T-helper 1 cell treated with Interleukin-12 subunit alpha and Interleukin-12 subunit beta and Interleukin-4 antibody, amounts not matched to agents 30 μg/mL and 1 μg/mL, for 36 hours (primary cell): ENCODE results near the gene ARHGEF9.
"Not testable (repeated sequence)": the region's sequence is repeated elsewhere in the genome, so short reads cannot be mapped to it uniquely, and the experiment has no call there.

ENCODE experiments used
- H3K27ac Mint-ChIP-seq: one replicate; pipeline ENCODE4 v1.8.0; 2021; ENCODE audit warnings: mild to moderate bottlenecking, mixed read lengths
- H3K27me3 Mint-ChIP-seq: one replicate; pipeline ENCODE4 v1.8.0; 2021; ENCODE audit warnings: low read depth, mixed read lengths
- H3K36me3 Mint-ChIP-seq: one replicate; pipeline ENCODE4 v1.8.0; 2021; ENCODE audit warnings: low read depth, mixed read lengths
- H3K4me1 Mint-ChIP-seq: one replicate; pipeline ENCODE4 v1.8.0; 2021; ENCODE audit warnings: low read depth, mixed read lengths
- H3K4me3 Mint-ChIP-seq: one replicate; pipeline ENCODE4 v1.8.0; 2021; ENCODE audit warnings: mild to moderate bottlenecking, moderate library complexity, mixed read lengths
- H3K9me3 Mint-ChIP-seq: one replicate; pipeline ENCODE4 v1.8.0; 2021; ENCODE audit warnings: mixed read lengths

Gene ARHGEF9

GRCh38 chrX:63784902-63785707, at the start of gene ARHGEF9:
Gene ARHGEF9, minus strand, starts transcription at chrX:63785214. Its CDS starts 69 bp downstream, at chrX:63785145.
- Mint-ChIP-seq H3K4me1 (no peaks in the 10 kb centered on the region), H3K27ac (no peak within 1 kb of the TSS), H3K27me3 (peaks cover 6% of the 10 kb centered on the region), H3K9me3 (no peaks in the 10 kb centered on the region), H3K36me3 (no peaks in the 10 kb centered on the region), H3K4me3 (no peak within 1 kb of the TSS)

- H3K27ac Mint-ChIP-seq, H3K36me3 Mint-ChIP-seq, H3K27me3 Mint-ChIP-seq: not testable (repeated sequence)
Observed at GRCh38 chrX:63825446-63825845, 40.4 kb upstream of the ARHGEF9 start.

GRCh38 chrX:63818156-63818555, 33.1 kb upstream of the ARHGEF9 start:
- Mint-ChIP-seq H3K9me3 (no peaks in the 10 kb centered on the region), H3K27ac (no peak overlapping the region), H3K36me3 (no peaks in the 10 kb centered on the region), H3K27me3 (no peaks in the 10 kb centered on the region), H3K4me3 (no peak overlapping the region), H3K4me1 (no peaks in the 10 kb centered on the region)

More at GRCh38 chrX:63825446-63825845, 40.4 kb upstream of the ARHGEF9 start:
- H3K4me1 Mint-ChIP-seq, H3K4me3 Mint-ChIP-seq: not testable (repeated sequence)
- peaks cover 17% of the 10 kb centered on the region for H3K9me3 Mint-ChIP-seq

- H3K4me1 Mint-ChIP-seq, result no peaks in the 10 kb centered on the region
- no peaks in the 10 kb centered on the region for H3K27me3 Mint-ChIP-seq
- H3K27ac Mint-ChIP-seq, result no peak overlapping the region
- no peaks in the 10 kb centered on the region for H3K9me3 Mint-ChIP-seq
- no peak overlapping the region for H3K4me3 Mint-ChIP-seq
- no peaks in the 10 kb centered on the region for H3K36me3 Mint-ChIP-seq
Observed at GRCh38 chrX:63817696-63818095, 32.7 kb upstream of the ARHGEF9 start.

- no peaks in the 10 kb centered on the region for H3K9me3 Mint-ChIP-seq
- H3K4me1 Mint-ChIP-seq, result no peaks in the 10 kb centered on the region
- H3K36me3 Mint-ChIP-seq, result no peaks in the 10 kb centered on the region
- H3K4me3 Mint-ChIP-seq, result no peak overlapping the region
- no peak overlapping the region for H3K27ac Mint-ChIP-seq
- no peaks in the 10 kb centered on the region for H3K27me3 Mint-ChIP-seq
Observed at GRCh38 chrX:63812823-63813222, 27.8 kb upstream of the ARHGEF9 start.

GRCh38 chrX:63810746-63811145, 25.7 kb upstream of the ARHGEF9 start:
- no peaks in the 10 kb centered on the region for H3K36me3 Mint-ChIP-seq
- no peak overlapping the region for H3K4me3 Mint-ChIP-seq
- no peak overlapping the region for H3K27ac Mint-ChIP-seq
- no peaks in the 10 kb centered on the region for H3K9me3 Mint-ChIP-seq
- H3K4me1 Mint-ChIP-seq, result no peaks in the 10 kb centered on the region
- no peaks in the 10 kb centered on the region for H3K27me3 Mint-ChIP-seq

- Mint-ChIP-seq H3K4me1 (no peaks in the 10 kb centered on the region), H3K4me3 (no peak overlapping the region), H3K27me3 (no peaks in the 10 kb centered on the region), H3K9me3 (no peaks in the 10 kb centered on the region), H3K27ac (no peak overlapping the region), H3K36me3 (no peaks in the 10 kb centered on the region)
Observed at GRCh38 chrX:63809173-63809572, 24.2 kb upstream of the ARHGEF9 start.

GRCh38 chrX:63795406-63795805, 10.4 kb upstream of the ARHGEF9 start:
- H3K27ac Mint-ChIP-seq, H3K4me1 Mint-ChIP-seq, H3K27me3 Mint-ChIP-seq: not testable (repeated sequence)

GRCh38 chrX:63785708-63786040, 660 bp upstream of the ARHGEF9 start:
- Mint-ChIP-seq H3K4me3 (no peak overlapping the region), H3K27ac (no peak overlapping the region), H3K36me3 (no peaks in the 10 kb centered on the region), H3K4me1 (no peaks in the 10 kb centered on the region), H3K27me3 (peaks cover 6% of the 10 kb centered on the region), H3K9me3 (no peaks in the 10 kb centered on the region)

More at GRCh38 chrX:63795406-63795805, 10.4 kb upstream of the ARHGEF9 start:
- H3K4me3 Mint-ChIP-seq, H3K36me3 Mint-ChIP-seq, H3K9me3 Mint-ChIP-seq: not testable (repeated sequence)

- H3K9me3 Mint-ChIP-seq, result no peaks in the 10 kb centered on the region
- no peak overlapping the region for H3K27ac Mint-ChIP-seq
Observed at GRCh38 chrX:63784346-63784901, 590 bp downstream of the ARHGEF9 start.

GRCh38 chrX:63782515-63782914, 2.5 kb downstream of the ARHGEF9 start:
- Mint-ChIP-seq H3K36me3 (no peaks in the 10 kb centered on the region), H3K27me3 (peaks cover 6% of the 10 kb centered on the region), H3K27ac (no peak overlapping the region), H3K4me1 (no peaks in the 10 kb centered on the region), H3K9me3 (no peaks in the 10 kb centered on the region), H3K4me3 (no peak overlapping the region)

More at GRCh38 chrX:63784346-63784901, 590 bp downstream of the ARHGEF9 start:
- Mint-ChIP-seq H3K4me1 (no peaks in the 10 kb centered on the region), H3K27me3 (peaks cover 6% of the 10 kb centered on the region), H3K4me3 (no peak overlapping the region), H3K36me3 (no peaks in the 10 kb centered on the region)

GRCh38 chrX:63768760-63769159, 16.3 kb downstream of the ARHGEF9 start:
- Mint-ChIP-seq H3K4me1 (peaks cover 2% of the 10 kb centered on the region), H3K4me3 (no peak overlapping the region), H3K27ac (no peak overlapping the region), H3K27me3 (peaks cover 4% of the 10 kb centered on the region), H3K36me3 (no peaks in the 10 kb centered on the region), H3K9me3 (peaks cover 8% of the 10 kb centered on the region)

- H3K9me3 Mint-ChIP-seq, result peaks cover 8% of the 10 kb centered on the region
- H3K4me3 Mint-ChIP-seq, result no peak overlapping the region
- no peaks in the 10 kb centered on the region for H3K36me3 Mint-ChIP-seq
- H3K27ac Mint-ChIP-seq, result no peak overlapping the region
- no peaks in the 10 kb centered on the region for H3K27me3 Mint-ChIP-seq
- peaks cover 8% of the 10 kb centered on the region for H3K4me1 Mint-ChIP-seq
Observed at GRCh38 chrX:63765712-63766111, 19.3 kb downstream of the ARHGEF9 start.

GRCh38 chrX:63764946-63765345, 20.1 kb downstream of the ARHGEF9 start:
- Mint-ChIP-seq H3K4me1 (peaks cover 8% of the 10 kb centered on the region), H3K9me3 (peaks cover 8% of the 10 kb centered on the region), H3K27me3 (no peaks in the 10 kb centered on the region), H3K36me3 (no peaks in the 10 kb centered on the region), H3K4me3 (no peak overlapping the region), H3K27ac (no peak overlapping the region)

- peaks cover 17% of the 10 kb centered on the region for H3K4me1 Mint-ChIP-seq
- H3K27me3 Mint-ChIP-seq, result no peaks in the 10 kb centered on the region
- no peaks in the 10 kb centered on the region for H3K36me3 Mint-ChIP-seq
- no peak overlapping the region for H3K4me3 Mint-ChIP-seq
- no peaks in the 10 kb centered on the region for H3K9me3 Mint-ChIP-seq
- no peak overlapping the region for H3K27ac Mint-ChIP-seq
Observed at GRCh38 chrX:63761639-63762038, 23.4 kb downstream of the ARHGEF9 start.
